ENCODE results near the gene LEPROT. TPM values are rescaled to one million over a fixed set of nuclear protein-coding genes. Genes with fewer than 3 reads are reported as not detected.

LEPROT gene
- total RNA-seq, 1 experiment from 2014 or later = 18.1 TPM

GRCh38 chr1:65469126-65469888 lies 48.8 kb downstream of the LEPROT start:
- H3K27ac Mint-ChIP-seq = no peak overlapping the region
- H3K4me3 Mint-ChIP-seq = no peak overlapping the region
- DNase-seq (ENCODE audit: low spot score) = no peak
- POLR2A ChIA-PET = no interaction called here
- H3K27me3 Mint-ChIP-seq (ENCODE audit: low read depth) = no peaks in the 10 kb centered on the region
- peaks cover 4% of the 10 kb centered on the region for H3K4me1 Mint-ChIP-seq
- no peak for TF ChIP-seq OVOL2 (CRISPR knock-in tag; IDR thresholded peaks at IDR 0.05; ENCODE audit: borderline replicate concordance)
- TF ChIP-seq NR1H2 (CRISPR knock-in tag; IDR thresholded peaks at IDR 0.05) = no peak
- no peak for TF ChIP-seq ELF4 (CRISPR knock-in tag; IDR thresholded peaks at IDR 0.05; ENCODE audit: low read depth)
- no peak for TF ChIP-seq ZSCAN18 (CRISPR knock-in tag; IDR thresholded peaks at IDR 0.05)
- no peak for TF ChIP-seq IRF1 (CRISPR knock-in tag; IDR thresholded peaks at IDR 0.05)
- no peak for TF ChIP-seq FOXK1 (CRISPR knock-in tag; IDR thresholded peaks at IDR 0.05)
- TF ChIP-seq TEAD4 (CRISPR knock-in tag; IDR thresholded peaks at IDR 0.05) = no peak
- no peak for TF ChIP-seq USF2 (CRISPR knock-in tag; IDR thresholded peaks at IDR 0.05)
- no peak for TF ChIP-seq MXD4 (CRISPR knock-in tag; IDR thresholded peaks at IDR 0.05; ENCODE audit: borderline replicate concordance)
- TF ChIP-seq CBFB (CRISPR knock-in tag; IDR thresholded peaks at IDR 0.05; ENCODE audit: low read depth) = no peak
- TF ChIP-seq ATF2 (CRISPR knock-in tag; IDR thresholded peaks at IDR 0.05; ENCODE audit: borderline replicate concordance, low read depth) = no peak
- no peak for TF ChIP-seq PREB (CRISPR knock-in tag; IDR thresholded peaks at IDR 0.05; ENCODE audit: borderline replicate concordance)
- no peak for TF ChIP-seq MLX (CRISPR knock-in tag; IDR thresholded peaks at IDR 0.05)
- no peak for TF ChIP-seq NFE2L1 (CRISPR knock-in tag; IDR thresholded peaks at IDR 0.05)
- no peak for TF ChIP-seq IRF2 (CRISPR knock-in tag; IDR thresholded peaks at IDR 0.05; ENCODE audit: borderline replicate concordance, low read depth)
- no peak for TF ChIP-seq ZNF671 (CRISPR knock-in tag; IDR thresholded peaks at IDR 0.05)
- TF ChIP-seq TP53 (CRISPR knock-in tag; IDR thresholded peaks at IDR 0.05) = no peak
- 0 out of 2 replicates have a peak, but pooled peaks cover 2% of the 10 kb centered on the region for H3K36me3 Mint-ChIP-seq
- peaks cover 9% of the 10 kb centered on the region for H3K9me3 Mint-ChIP-seq
- CTCF ChIA-PET = interaction anchor here (2.1 kb wide), 1 partner anchor 10 kb away, joined by 13 read pairs; no protein-coding TSS in a partner anchor
- ATAC-seq = no peak

GRCh38 chr1:65469889-65470340 lies 49.4 kb downstream of the LEPROT start:
- peaks cover 9% of the 10 kb centered on the region for H3K9me3 Mint-ChIP-seq
- ChIA-PET CTCF (interaction anchor here (2.1 kb wide), 1 partner anchor 10 kb away, joined by 13 read pairs; no protein-coding TSS in a partner anchor), POLR2A (no interaction called here)
- peaks cover 4% of the 10 kb centered on the region for H3K4me1 Mint-ChIP-seq
- no peaks in the 10 kb centered on the region for H3K27me3 Mint-ChIP-seq (ENCODE audit: low read depth)
- H3K27ac Mint-ChIP-seq = no peak overlapping the region
- H3K36me3 Mint-ChIP-seq = 0 out of 2 replicates have a peak, but pooled peaks cover 2% of the 10 kb centered on the region
- ATAC-seq = no peak
- no peak for DNase-seq (ENCODE audit: low spot score)
- H3K4me3 Mint-ChIP-seq = no peak overlapping the region
- TF ChIP-seq USF1 (CRISPR knock-in tag; IDR thresholded peaks at IDR 0.05) (no peak), PRRX2 (CRISPR knock-in tag; IDR thresholded peaks at IDR 0.05) (no peak), ZSCAN18 (CRISPR knock-in tag; IDR thresholded peaks at IDR 0.05) (no peak), SMAD3 (CRISPR knock-in tag; IDR thresholded peaks at IDR 0.05; ENCODE audit: borderline replicate concordance) (no peak), ZNF532 (CRISPR knock-in tag; IDR thresholded peaks at IDR 0.05; ENCODE audit: borderline replicate concordance) (no peak), OVOL2 (CRISPR knock-in tag; IDR thresholded peaks at IDR 0.05; ENCODE audit: borderline replicate concordance) (no peak)
